Cardiac fibroblast (primary cell): ENCODE results near the gene BCAR1.

Experiments
- DNase-seq, 2 donors: peaks; one replicate each; pipeline versions ENCODE4 v3.0.0 to v3.0.0-alpha.2; 2010; ENCODE audit warnings: low read depth in 2 of 2
- H3K4me3 ChIP-seq, 2 donors: replicated peaks in 1 of 2; 1 replicate in 1 of 2; 2 replicates in 1 of 2; pipeline ENCODE4 v1.5.1; 2011; ENCODE audit warnings: low read depth in 2 of 2, low read length in 2 of 2, mild to moderate bottlenecking in 2 of 2, moderate library complexity in 1 of 2
- CTCF ChIP-seq: IDR thresholded peaks from one replicate; pipeline ENCODE4 v1.5.1; 2011; ENCODE audit warnings: low read depth, mild to moderate bottlenecking, low read length, inconsistent platforms

BCAR1 gene

GRCh38 chr16:75254359-75254837 is 3.0 kb upstream of the BCAR1 start:
- H3K4me3 ChIP-seq: no peak overlapping the region
- TF ChIP-seq CTCF: no peak
- DNase-seq: peak; percentile 63 to 75

GRCh38 chr16:75252946-75253911 is 1.8 kb upstream of the BCAR1 start:
- TF ChIP-seq CTCF: no peak
- H3K4me3 ChIP-seq: peak overlapping the region; percentile 8 to 24
- DNase-seq: peak; percentile 72 to 89

GRCh38 chr16:75252049-75252864 is 833 bp upstream of the BCAR1 start:
- TF ChIP-seq CTCF: no peak
- DNase-seq: no peak
- H3K4me3 ChIP-seq: peak overlapping the region in 1 of 2 donors; percentile 1

GRCh38 chr16:75250809-75251279 is 580 bp downstream of the BCAR1 start:
- peak overlapping the region; percentile 70 to 79 for H3K4me3 ChIP-seq
- no peak for TF ChIP-seq CTCF
- peak in 1 of 2 donors; percentile 41 for DNase-seq

GRCh38 chr16:75250089-75250808 is 1.2 kb downstream of the BCAR1 start:
- H3K4me3 ChIP-seq: peak overlapping the region; percentile 70 to 79
- TF ChIP-seq CTCF: no peak
- DNase-seq: no peak

- peak overlapping the region; percentile 70 to 79 for H3K4me3 ChIP-seq
- no peak for DNase-seq
- TF ChIP-seq CTCF: no peak
These were observed 2.0 kb downstream of the BCAR1 start for GRCh38 chr16:75249441-75249840.
